D721Med (cell line): ENCODE data around the gene GGTLC1.

Experiments
- DNase-seq: peaks from one replicate; pipeline ENCODE4 v3.0.0; 2011; ENCODE audit warnings: low spot score; ENCODE audit not compliant: insufficient read length
- FAIRE-seq: peaks from 2 replicates; lab custom pipeline; 2011; peaks lifted over from hg19 to GRCh38; lab: Jason Lieb, UNC
- TF ChIP-seq, protein P1 (sequence below): IDR thresholded peaks from 2 replicates; pipeline ENCODE4 v1.5.1; 2012; ENCODE audit warnings: mild to moderate bottlenecking, control low read depth; ENCODE audit not compliant: insufficient read depth; ENCODE audit errors: missing control alignments

The GGTLC1 gene

DNA sequence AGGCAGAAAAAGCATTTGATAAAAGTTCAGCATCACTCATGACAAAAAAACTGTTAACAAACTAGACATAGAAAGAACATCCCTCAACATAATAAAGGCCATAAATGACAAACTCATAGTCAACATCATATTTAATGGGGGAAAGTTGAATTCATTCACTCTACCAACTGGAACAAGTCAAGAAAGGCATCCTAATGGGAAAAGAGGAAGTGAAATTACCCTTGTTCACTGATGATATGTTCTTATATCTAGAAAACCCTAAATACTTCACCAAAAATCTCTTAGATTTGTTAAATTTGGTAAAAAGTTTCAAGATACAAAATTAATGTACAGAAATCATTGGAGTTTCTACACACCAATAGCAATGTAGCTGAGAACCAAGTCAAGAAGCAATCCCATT lies 48.9 kb downstream of the GGTLC1 start:
- TF ChIP-seq, protein P1, sequence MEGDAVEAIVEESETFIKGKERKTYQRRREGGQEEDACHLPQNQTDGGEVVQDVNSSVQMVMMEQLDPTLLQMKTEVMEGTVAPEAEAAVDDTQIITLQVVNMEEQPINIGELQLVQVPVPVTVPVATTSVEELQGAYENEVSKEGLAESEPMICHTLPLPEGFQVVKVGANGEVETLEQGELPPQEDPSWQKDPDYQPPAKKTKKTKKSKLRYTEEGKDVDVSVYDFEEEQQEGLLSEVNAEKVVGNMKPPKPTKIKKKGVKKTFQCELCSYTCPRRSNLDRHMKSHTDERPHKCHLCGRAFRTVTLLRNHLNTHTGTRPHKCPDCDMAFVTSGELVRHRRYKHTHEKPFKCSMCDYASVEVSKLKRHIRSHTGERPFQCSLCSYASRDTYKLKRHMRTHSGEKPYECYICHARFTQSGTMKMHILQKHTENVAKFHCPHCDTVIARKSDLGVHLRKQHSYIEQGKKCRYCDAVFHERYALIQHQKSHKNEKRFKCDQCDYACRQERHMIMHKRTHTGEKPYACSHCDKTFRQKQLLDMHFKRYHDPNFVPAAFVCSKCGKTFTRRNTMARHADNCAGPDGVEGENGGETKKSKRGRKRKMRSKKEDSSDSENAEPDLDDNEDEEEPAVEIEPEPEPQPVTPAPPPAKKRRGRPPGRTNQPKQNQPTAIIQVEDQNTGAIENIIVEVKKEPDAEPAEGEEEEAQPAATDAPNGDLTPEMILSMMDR = no peak
- no peak for FAIRE-seq
- no peak for DNase-seq

DNA sequence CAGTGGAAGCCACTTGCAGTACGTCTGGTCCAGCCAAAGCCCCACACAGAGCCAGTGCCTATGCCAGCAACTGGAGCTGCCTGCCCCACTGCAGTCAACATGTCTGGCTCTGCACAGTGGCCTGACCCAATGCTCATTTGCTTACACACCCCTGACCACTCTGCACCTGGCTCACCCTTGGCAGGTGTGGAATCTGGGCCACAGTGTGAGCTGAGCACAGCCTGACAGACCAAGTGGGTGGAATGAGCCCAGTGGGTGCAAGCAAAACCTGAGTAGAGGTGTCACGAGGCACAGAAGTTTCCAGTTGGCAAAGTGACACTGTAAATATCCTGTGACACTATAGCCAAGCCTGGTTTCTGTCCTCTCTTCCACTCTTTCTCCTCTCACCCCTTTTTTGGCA lies 49.5 kb downstream of the GGTLC1 start:
- DNase-seq (no peak), FAIRE-seq (no peak)
- TF ChIP-seq, protein P1 = no peak

DNA sequence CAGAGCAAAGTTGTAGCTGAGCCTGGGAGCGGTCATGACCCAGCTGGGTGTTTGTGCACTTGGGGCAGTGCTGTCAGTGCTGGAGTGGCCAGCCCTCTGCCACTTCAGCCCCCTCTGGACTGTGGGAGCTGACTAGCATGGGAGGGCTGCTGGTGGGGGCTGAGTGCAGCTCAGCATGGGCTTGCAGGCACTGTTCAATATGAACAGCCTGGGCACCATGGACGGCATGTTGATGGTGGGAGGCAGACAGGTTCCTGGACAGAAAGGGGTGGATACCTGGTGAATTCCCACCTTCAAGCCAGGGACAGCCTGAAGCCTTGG lies 50.5 kb downstream of the GGTLC1 start:
- TF ChIP-seq, protein P1 = no peak
- DNase-seq (no peak), FAIRE-seq (no peak)

DNA sequence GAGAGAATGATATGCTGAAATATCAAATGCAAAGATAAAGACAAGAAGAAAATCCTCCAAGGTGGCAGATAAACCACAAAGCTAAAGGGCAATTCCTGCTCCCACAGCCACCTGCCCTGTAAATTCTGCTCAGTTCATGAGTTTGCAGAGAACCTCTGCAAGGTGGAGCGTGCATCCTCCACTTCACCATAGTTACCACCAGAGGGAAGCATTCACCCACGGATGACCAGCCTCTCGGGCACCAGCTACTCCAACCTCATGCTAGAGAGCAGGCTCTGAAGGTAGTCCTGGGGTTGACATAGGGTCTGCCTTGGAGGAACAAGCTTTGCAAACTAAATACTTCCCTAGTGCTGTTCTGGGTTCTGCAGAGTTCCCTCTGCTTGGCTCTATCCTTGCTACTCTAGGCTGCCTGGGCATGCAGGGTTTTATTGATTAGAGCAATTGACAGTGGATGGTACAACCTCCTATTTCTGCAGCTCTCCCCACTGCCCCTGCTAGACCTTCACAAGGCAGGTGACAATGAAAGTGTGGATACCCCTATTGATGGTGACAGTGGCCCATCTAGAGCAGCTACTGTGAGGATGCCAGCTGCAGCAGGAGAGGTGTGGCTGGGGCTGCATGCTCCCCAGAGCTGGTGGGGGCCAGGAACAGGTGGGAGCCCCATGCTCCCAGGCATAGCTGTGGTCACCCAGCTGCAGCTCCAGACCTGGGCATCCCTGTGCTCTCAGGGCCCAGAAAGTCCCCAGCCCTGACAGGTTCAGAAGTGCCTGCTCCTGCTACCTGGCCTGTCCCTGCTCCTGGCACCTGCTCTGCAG lies 51.1 kb downstream of the GGTLC1 start:
- no peak for FAIRE-seq
- TF ChIP-seq, protein P1 = peak; percentile 68
- DNase-seq = no peak
